22Rv1 (cell line): ENCODE measurements around the gene DOK3.

Source experiments
- CTCF ChIP-seq: fragments of 450-650 bp; IDR thresholded peaks from 2 replicates; pipeline ENCODE4 v1.5.1; 2017; ENCODE audit warnings: mild to moderate bottlenecking
- ZFX ChIP-seq: fragments of 450-650 bp; IDR thresholded peaks from 2 replicates; pipeline ENCODE4 v1.6.1; 2017; ENCODE audit warnings: antibody characterized with exemption, borderline replicate concordance

DNA sequence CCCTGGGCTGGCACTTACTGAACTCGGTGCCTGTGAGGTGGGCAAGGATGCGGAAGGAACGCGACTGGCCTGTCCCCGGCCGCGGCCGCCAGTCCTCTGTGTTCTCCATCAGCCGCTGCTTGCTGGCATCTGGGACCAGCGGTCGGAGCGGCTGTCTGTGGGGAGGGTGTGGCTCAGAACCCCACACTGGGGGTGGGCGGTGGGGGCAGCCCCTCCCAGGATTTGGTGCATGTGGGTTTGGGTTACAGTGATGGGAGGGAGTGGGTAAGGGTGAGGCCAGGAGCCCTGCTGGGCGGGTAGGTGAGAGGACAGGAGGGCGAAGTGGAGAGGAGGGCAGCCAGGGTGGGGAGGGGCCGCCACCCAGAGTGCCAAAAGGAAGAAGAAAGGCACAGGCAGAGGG is 18.6 kb downstream of the DOK3 start:
- TF ChIP-seq CTCF (no peak), ZFX (no peak)
